ENCODE measurements around the gene MED26.
"Not testable (repeated sequence)": the region's sequence is repeated elsewhere in the genome, so short reads cannot be mapped to it uniquely, and the experiment has no call there.

DNA sequence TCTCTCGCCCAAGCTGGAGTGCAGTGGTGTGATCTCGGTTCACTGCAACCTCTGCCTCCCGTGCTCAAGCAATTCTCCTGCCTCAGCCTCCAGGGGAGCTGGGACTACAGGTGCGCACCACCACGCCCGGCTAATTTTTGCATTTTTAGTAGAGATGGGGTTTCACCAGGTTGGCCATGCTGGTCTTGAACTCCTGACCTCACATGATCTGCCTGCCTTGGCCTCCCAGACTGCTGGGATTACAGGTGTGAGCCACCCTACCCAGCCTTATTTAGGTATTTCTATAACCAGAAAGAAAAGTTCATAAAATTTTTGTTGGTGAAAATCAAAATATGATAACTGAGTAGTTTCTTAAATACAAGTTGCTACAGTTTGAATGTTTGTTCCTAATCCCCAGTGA, 84.3 kb downstream of the MED26 start:
- TF ChIP-seq, protein P1, sequence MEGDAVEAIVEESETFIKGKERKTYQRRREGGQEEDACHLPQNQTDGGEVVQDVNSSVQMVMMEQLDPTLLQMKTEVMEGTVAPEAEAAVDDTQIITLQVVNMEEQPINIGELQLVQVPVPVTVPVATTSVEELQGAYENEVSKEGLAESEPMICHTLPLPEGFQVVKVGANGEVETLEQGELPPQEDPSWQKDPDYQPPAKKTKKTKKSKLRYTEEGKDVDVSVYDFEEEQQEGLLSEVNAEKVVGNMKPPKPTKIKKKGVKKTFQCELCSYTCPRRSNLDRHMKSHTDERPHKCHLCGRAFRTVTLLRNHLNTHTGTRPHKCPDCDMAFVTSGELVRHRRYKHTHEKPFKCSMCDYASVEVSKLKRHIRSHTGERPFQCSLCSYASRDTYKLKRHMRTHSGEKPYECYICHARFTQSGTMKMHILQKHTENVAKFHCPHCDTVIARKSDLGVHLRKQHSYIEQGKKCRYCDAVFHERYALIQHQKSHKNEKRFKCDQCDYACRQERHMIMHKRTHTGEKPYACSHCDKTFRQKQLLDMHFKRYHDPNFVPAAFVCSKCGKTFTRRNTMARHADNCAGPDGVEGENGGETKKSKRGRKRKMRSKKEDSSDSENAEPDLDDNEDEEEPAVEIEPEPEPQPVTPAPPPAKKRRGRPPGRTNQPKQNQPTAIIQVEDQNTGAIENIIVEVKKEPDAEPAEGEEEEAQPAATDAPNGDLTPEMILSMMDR (IDR thresholded peaks at IDR 0.05; ENCODE audit: poor library complexity), result not testable (repeated sequence)
- not testable (repeated sequence) for TF ChIP-seq EZH2phosphoT487 (IDR thresholded peaks at IDR 0.05; ENCODE audit: low read depth, severe bottlenecking, unreplicated experiment)

Measured in hepatocyte (in vitro differentiated cells).